ENCODE results near the gene GALNT1. TPM values are rescaled to one million over a fixed set of nuclear protein-coding genes. Genes with fewer than 3 reads are reported as not detected.

The GALNT1 gene
- total and polyA plus RNA-seq, 10 of the 15 experiments (the other 5 are each of a cell fraction or from before 2014, with no cell fraction given): 8.0 to 53.7 (median 29.9) TPM

DNA sequence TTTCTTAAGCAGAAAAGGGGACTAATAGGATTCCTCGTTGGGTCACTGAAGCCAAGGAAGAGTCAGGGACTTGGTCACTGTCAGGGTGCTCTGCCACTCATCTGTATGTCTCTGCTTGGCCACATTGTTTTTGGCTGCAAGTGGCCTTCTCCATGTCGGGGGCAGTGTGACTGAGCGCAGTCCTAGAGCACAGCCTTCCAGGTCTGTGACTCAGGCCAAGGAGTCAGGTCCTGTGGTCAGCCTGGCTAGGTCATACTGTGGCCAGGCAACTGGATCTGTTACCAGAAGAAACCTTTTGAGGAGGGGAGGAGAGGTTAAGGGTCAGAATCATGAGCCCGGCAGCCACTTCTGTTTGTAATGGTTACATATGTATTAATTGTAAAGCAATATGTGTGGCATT lies 61.3 kb downstream of the GALNT1 start:
- intact Hi-C loops (cut with micrococcal nuclease; ENCODE audit: unreplicated experiment) (no loop called here), in situ Hi-C loops (cut with MboI) (no loop called here)
- ChIA-PET RAD21 (ENCODE audit: unreplicated experiment) (no interaction called here), POLR2A (no interaction called here), CTCF (no interaction called here), SMC1A (ENCODE audit: uncharacterized antibody, unreplicated experiment) (no interaction called here)
- BruUV-seq (replicated peaks): no TSS peak
- Histone ChIP-seq H3K36me3 (ENCODE audit: control insufficient read depth in 2 of 2, insufficient read depth in 2 of 2, low read length in 1 of 2) (peaks cover 0 to 2% of the 10 kb centered on the region in 2 experiments; a peak in 1 of 4 replicates), H3K79me2 (ENCODE audit: control insufficient read depth, insufficient read depth, low read length) (no peaks in the 10 kb centered on the region), H3K9ac (ENCODE audit: control insufficient read depth, insufficient read depth, low read length) (no peak overlapping the region), H3K27ac (ENCODE audit: control insufficient read depth, insufficient read depth) (no peak overlapping the region), H3K9me3 (replicated peaks; ENCODE audit: control insufficient read depth, insufficient read depth, low read length) (no peaks in the 10 kb centered on the region; the same call in 1 of the 3 replicates), H2AFZ (ENCODE audit: control insufficient read depth, low read depth, low read length) (no peak overlapping the region), H3K4me3 (no peak overlapping the region), H3K4me1 (ENCODE audit: control insufficient read depth, insufficient read depth, low read length) (no peaks in the 10 kb centered on the region), H3K4me2 (ENCODE audit: control insufficient read depth, insufficient read depth) (no peak overlapping the region), H3K27me3 (replicated peaks in 1 of 2; ENCODE audit: control insufficient read depth in 2 of 2, insufficient read depth in 2 of 2, low read length in 1 of 2) (no peaks in the 10 kb centered on the region), H4K20me1 (ENCODE audit: control insufficient read depth, insufficient read depth) (no peaks in the 10 kb centered on the region)
- TF ChIP-seq SMAD1 (IDR thresholded peaks at IDR 0.05; ENCODE audit: low read depth, partially characterized antibody) (no peak), MYC (IDR thresholded peaks at IDR 0.05; ENCODE audit: insufficient read depth, insufficient read length, insufficient replicate concordance, low read length, severe bottlenecking) (no peak), JUND (IDR thresholded peaks at IDR 0.05; ENCODE audit: low read depth, low read length) (no peak), ZSCAN29 (IDR thresholded peaks at IDR 0.05) (no peak)
- TF ChIP-seq, protein P1, sequence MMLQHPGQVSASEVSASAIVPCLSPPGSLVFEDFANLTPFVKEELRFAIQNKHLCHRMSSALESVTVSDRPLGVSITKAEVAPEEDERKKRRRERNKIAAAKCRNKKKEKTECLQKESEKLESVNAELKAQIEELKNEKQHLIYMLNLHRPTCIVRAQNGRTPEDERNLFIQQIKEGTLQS (IDR thresholded peaks at IDR 0.05; ENCODE audit: borderline replicate concordance, extremely low read depth, low read depth, low read length): no peak
- TF ChIP-seq, protein P2, sequence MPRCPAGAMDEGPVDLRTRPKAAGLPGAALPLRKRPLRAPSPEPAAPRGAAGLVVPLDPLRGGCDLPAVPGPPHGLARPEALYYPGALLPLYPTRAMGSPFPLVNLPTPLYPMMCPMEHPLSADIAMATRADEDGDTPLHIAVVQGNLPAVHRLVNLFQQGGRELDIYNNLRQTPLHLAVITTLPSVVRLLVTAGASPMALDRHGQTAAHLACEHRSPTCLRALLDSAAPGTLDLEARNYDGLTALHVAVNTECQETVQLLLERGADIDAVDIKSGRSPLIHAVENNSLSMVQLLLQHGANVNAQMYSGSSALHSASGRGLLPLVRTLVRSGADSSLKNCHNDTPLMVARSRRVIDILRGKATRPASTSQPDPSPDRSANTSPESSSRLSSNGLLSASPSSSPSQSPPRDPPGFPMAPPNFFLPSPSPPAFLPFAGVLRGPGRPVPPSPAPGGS (IDR thresholded peaks at IDR 0.05; ENCODE audit: borderline replicate concordance, insufficient read depth, low read depth, low read length, poor library complexity, severe bottlenecking): no peak
- 97% methylated on average over 4 of the region's 4 CpGs for WGBS (ENCODE audit: insufficient coverage, insufficient replicate concordance, low lambda C conversion rate, missing lambda C conversion rate)
- FAIRE-seq (no peak), DNase-seq (ENCODE audit: low read depth, low spot score) (no peak), ATAC-seq (no peak)
